Measurements from ENCODE around the gene ACTR5.

ACTR5 gene

DNA sequence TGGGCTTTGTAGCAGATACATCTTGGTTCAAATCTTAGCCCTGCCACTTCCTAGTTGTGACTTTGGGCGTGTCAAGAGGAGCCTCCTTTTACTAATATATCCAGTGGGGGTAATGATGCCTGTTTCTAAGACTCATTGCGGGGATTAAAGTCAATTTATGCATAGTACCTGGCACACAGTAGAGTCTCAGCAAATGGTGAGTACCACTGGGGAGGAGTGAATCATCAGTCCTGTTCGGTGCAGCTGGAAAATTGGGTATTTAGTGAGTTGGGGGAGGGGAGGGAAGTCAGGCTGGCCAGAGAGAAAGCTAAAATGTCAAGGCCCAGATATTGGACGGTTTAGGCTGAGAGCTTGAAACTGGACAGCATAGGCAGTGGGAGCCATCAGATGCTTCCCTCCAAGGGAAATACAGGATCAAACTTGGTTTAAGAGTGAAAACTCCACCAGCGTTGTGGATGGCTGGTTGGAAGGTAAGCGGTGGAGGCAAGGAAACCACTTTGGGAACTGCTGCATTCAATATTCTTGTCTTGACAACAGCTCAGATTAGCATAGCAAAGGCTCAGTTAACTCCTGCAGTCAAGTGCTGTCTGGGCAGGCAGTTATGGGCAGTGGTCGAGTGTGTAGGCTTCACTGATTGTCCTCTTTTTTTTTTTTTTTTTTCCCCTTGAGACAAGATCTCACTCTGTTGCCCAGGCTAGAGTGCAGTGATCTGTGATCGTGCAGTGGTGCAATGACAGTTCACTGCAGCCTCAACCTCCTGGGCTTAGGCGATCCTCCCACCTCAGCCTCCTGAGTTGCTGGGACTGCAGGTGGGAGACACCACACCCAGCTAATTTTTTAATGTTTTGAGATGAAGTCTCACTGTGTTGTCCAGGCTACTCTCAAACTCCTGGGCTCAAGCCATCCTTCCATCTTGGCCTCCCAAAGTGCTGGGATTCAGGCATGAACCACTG is 70.1 kb downstream of the ACTR5 start:
- Histone ChIP-seq H3K9me3 (ENCODE audit: severe bottlenecking) (no peaks in the 10 kb centered on the region), H3K4me1 (ENCODE audit: insufficient read depth, poor library complexity, severe bottlenecking) (no peaks in the 10 kb centered on the region), H3K27me3 (ENCODE audit: insufficient read depth, poor library complexity, severe bottlenecking) (peaks cover 10% of the 10 kb centered on the region), H3K4me3 (ENCODE audit: severe bottlenecking) (no peak overlapping the region), H3K36me3 (ENCODE audit: low read depth) (no peaks in the 10 kb centered on the region), H3K27ac (ENCODE audit: poor library complexity, severe bottlenecking) (no peak overlapping the region)
- peak; percentile 41 for DNase-seq (ENCODE audit: low spot score)
- no peak for ATAC-seq (ENCODE audit: low read depth)
- TF ChIP-seq, protein P1, sequence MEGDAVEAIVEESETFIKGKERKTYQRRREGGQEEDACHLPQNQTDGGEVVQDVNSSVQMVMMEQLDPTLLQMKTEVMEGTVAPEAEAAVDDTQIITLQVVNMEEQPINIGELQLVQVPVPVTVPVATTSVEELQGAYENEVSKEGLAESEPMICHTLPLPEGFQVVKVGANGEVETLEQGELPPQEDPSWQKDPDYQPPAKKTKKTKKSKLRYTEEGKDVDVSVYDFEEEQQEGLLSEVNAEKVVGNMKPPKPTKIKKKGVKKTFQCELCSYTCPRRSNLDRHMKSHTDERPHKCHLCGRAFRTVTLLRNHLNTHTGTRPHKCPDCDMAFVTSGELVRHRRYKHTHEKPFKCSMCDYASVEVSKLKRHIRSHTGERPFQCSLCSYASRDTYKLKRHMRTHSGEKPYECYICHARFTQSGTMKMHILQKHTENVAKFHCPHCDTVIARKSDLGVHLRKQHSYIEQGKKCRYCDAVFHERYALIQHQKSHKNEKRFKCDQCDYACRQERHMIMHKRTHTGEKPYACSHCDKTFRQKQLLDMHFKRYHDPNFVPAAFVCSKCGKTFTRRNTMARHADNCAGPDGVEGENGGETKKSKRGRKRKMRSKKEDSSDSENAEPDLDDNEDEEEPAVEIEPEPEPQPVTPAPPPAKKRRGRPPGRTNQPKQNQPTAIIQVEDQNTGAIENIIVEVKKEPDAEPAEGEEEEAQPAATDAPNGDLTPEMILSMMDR (IDR thresholded peaks at IDR 0.05; ENCODE audit: poor library complexity, severe bottlenecking), result no peak
